HepG2 (cell line): ENCODE data around the gene TXN2. TPM values are rescaled to one million over a fixed set of nuclear protein-coding genes. Genes with fewer than 3 reads are reported as not detected.

Experiments
- AGO2 ChIP-seq: fragments of 200-400 bp; formaldehyde crosslinking; optimal IDR thresholded peaks from 2 replicates; pipeline ENCODE3; 2017; ENCODE audit warnings: mild to moderate bottlenecking, low read depth, low read length, moderate library complexity
- AKNA ChIP-seq: sonication (generic); formaldehyde crosslinking; IDR thresholded peaks from 2 replicates; pipeline ENCODE4 v1.4.0; 2020; ENCODE audit warnings: missing genetic modification reagents, borderline replicate concordance
- ATAD3A ChIP-seq: sonication (generic); formaldehyde crosslinking; IDR thresholded peaks from 2 replicates; pipeline ENCODE4 v1.4.0; 2020; ENCODE audit warnings: missing genetic modification reagents
- CERS6 ChIP-seq: sonication (generic); formaldehyde crosslinking; IDR thresholded peaks from 2 replicates; pipeline ENCODE4 v1.5.0; 2020; ENCODE audit warnings: missing genetic modification reagents
- CREB1 ChIP-seq, 2 experiments: fragments of 450-650 bp in 1 of 2; IDR thresholded peaks; 2 replicates each; pipeline ENCODE4 v1.6.1; 2016 to 2017; ENCODE audit warnings: control low read depth in 1 of 2, mild to moderate bottlenecking in 1 of 2, missing compliant biosample characterization in 1 of 2, missing genetic modification characterization in 1 of 2
- ELF1 ChIP-seq: sonication (generic); formaldehyde crosslinking; IDR thresholded peaks from 2 replicates; pipeline ENCODE4 v1.4.0; 2020; ENCODE audit warnings: missing genetic modification reagents
- ERF ChIP-seq: IDR thresholded peaks from 2 replicates; pipeline ENCODE4 v1.6.1; 2018; ENCODE audit warnings: missing biosample characterization, missing genetic modification reagents
- FOXO1 ChIP-seq: sonication (generic); formaldehyde crosslinking; IDR thresholded peaks from 2 replicates; pipeline ENCODE4 v1.4.0; 2020; ENCODE audit warnings: missing genetic modification reagents
- GPBP1L1 ChIP-seq: sonication (generic); formaldehyde crosslinking; IDR thresholded peaks from 2 replicates; pipeline ENCODE4 v1.5.0; 2020; ENCODE audit warnings: mild to moderate bottlenecking, missing genetic modification reagents
- GTF2F1 ChIP-seq: fragments of 150-350 bp; IDR thresholded peaks from 2 replicates; pipeline ENCODE4 v1.6.1; 2014; ENCODE audit warnings: low read length
- IRF2 ChIP-seq: IDR thresholded peaks from 2 replicates; pipeline ENCODE4 v1.6.1; 2018; ENCODE audit warnings: missing genetic modification reagents, missing compliant biosample characterization
- RNF219 ChIP-seq: sonication (generic); formaldehyde crosslinking; IDR thresholded peaks from 2 replicates; pipeline ENCODE4 v1.5.0; 2020; ENCODE audit warnings: mild to moderate bottlenecking, missing genetic modification reagents
- SIN3A ChIP-seq: IDR thresholded peaks from 2 replicates; pipeline ENCODE4 v1.6.1; 2011; ENCODE audit warnings: low read depth, mild to moderate bottlenecking, control low read depth, low read length, borderline replicate concordance
- SKI ChIP-seq: fragments of 450-650 bp; IDR thresholded peaks from one replicate; pipeline ENCODE4 v1.6.1; 2018; ENCODE audit warnings: mild to moderate bottlenecking; ENCODE audit not compliant: partially characterized antibody
- ZBTB42 ChIP-seq: sonication (generic); formaldehyde crosslinking; IDR thresholded peaks from 2 replicates; pipeline ENCODE4 v1.5.0; 2020; ENCODE audit warnings: mild to moderate bottlenecking, missing genetic modification reagents
- ZFX ChIP-seq: sonication (generic); formaldehyde crosslinking; IDR thresholded peaks from 2 replicates; pipeline ENCODE4 v1.4.0; 2020; ENCODE audit warnings: mild to moderate bottlenecking, low read depth, missing genetic modification reagents, moderate library complexity
- ZNF574 ChIP-seq: sonication (generic); formaldehyde crosslinking; IDR thresholded peaks from 2 replicates; pipeline ENCODE4 v1.4.0; 2020; ENCODE audit warnings: missing genetic modification reagents
- ZNF670 ChIP-seq: sonication (generic); formaldehyde crosslinking; IDR thresholded peaks from 2 replicates; pipeline ENCODE4 v1.8.0; 2022; ENCODE audit warnings: mild to moderate bottlenecking, missing genetic modification reagents, borderline replicate concordance
- polyA plus RNA-seq, 8 experiments: library from polyadenylated mRNA; depleted of rRNA in 3 of 8; stranded (reverse) in 7 of 8; unstranded in 1 of 8; fragments of >200 nt; fragmentation: Illumina TruSeq in 4 of 8; extraction: Trizol in 4 of 8; gene quantifications; 2 replicates each; pipeline versions ENCODE4 v1.2.1 to v1.2.3, GENCODE V29; 2011 to 2016; ENCODE audit warnings: low read depth in 4 of 8, missing spikeins in 1 of 8, mixed read lengths in 1 of 8; ENCODE audit not compliant: insufficient read depth in 1 of 8
- total RNA-seq, 5 experiments: library from RNA; depleted of rRNA; stranded (reverse); fragments of >200 nt; fragmentation: Illumina TruSeq; extraction: Trizol; gene quantifications; 2 replicates each; pipeline ENCODE4 v1.2.3, GENCODE V29; 2016; ENCODE audit warnings: low read depth in 1 of 5

Gene TXN2
- total and polyA plus RNA-seq, 2 of the 13 experiments (the other 11 are each of a cell fraction or from before 2014, with no cell fraction given): 41.4 to 109 TPM

- TF ChIP-seq ZFX (peak; percentile 69), GTF2F1 (no peak), ATAD3A (CRISPR knock-in tag) (no peak), CERS6 (CRISPR knock-in tag) (no peak), IRF2 (CRISPR knock-in tag) (no peak), AKNA (CRISPR knock-in tag) (no peak), SIN3A (no peak), CREB1 (IDR thresholded peaks at IDR 0.05) (no peak), CREB1 (CRISPR knock-in tag; IDR thresholded peaks at IDR 0.05) (0 out of 2 replicates have a peak, but pooled peaks have one; percentile 26), ELF1 (CRISPR knock-in tag) (peak; percentile 72), GPBP1L1 (no peak), ZBTB42 (no peak), SKI (no peak), ZNF670 (CRISPR knock-in tag) (no peak), FOXO1 (CRISPR knock-in tag) (no peak), AGO2 (no peak), ZNF574 (CRISPR knock-in tag) (peak; percentile 80), ERF (CRISPR knock-in tag) (no peak), RNF219 (CRISPR knock-in tag) (no peak)
Measured at GRCh38 chr22:36425977-36426523, 55.4 kb downstream of the TXN2 start (continued).
